SIG-M5 (cell line): ENCODE data around the gene MAPK1.
"Not testable (repeated sequence)": the region's sequence is repeated elsewhere in the genome, so short reads cannot be mapped to it uniquely, and the experiment has no call there.

Source experiments
- DNase-seq: peaks from one replicate; lab custom pipeline; 2025; lab: John Stamatoyannopoulos, UW

Gene MAPK1

GRCh38 chr22:21867528-21868266, at the start of gene MAPK1:
Gene MAPK1 (minus strand): TSS chr22:21867645. CDS start chr22:21867440, 205 bp downstream.
- DNase-seq: no peak

GRCh38 chr22:21916309-21916918, 49.0 kb upstream of the MAPK1 start:
- no peak for DNase-seq

- DNase-seq: no peak
These were observed 48.3 kb upstream of the MAPK1 start for GRCh38 chr22:21915624-21916308.

- DNase-seq: not testable (repeated sequence)
These were observed 46.7 kb upstream of the MAPK1 start for GRCh38 chr22:21914033-21914642.

GRCh38 chr22:21910367-21910766, 42.9 kb upstream of the MAPK1 start:
- DNase-seq: not testable (repeated sequence)

GRCh38 chr22:21909871-21910270, 42.4 kb upstream of the MAPK1 start:
- no peak for DNase-seq

GRCh38 chr22:21907638-21908522, 40.4 kb upstream of the MAPK1 start:
- no peak for DNase-seq

GRCh38 chr22:21905234-21905633, 37.8 kb upstream of the MAPK1 start:
- not testable (repeated sequence) for DNase-seq

- no peak for DNase-seq
These were observed 36.9 kb upstream of the MAPK1 start for GRCh38 chr22:21904250-21904789.

GRCh38 chr22:21903283-21903682, 35.8 kb upstream of the MAPK1 start:
- no peak for DNase-seq

GRCh38 chr22:21902296-21903087, 35.0 kb upstream of the MAPK1 start:
- no peak for DNase-seq

- no peak for DNase-seq
These were observed 31.0 kb upstream of the MAPK1 start for GRCh38 chr22:21898354-21898896.

GRCh38 chr22:21896951-21897513, 29.6 kb upstream of the MAPK1 start:
- DNase-seq: no peak

GRCh38 chr22:21896275-21896674, 28.8 kb upstream of the MAPK1 start:
- not testable (repeated sequence) for DNase-seq

- DNase-seq: no peak
These were observed 27.4 kb upstream of the MAPK1 start for GRCh38 chr22:21894799-21895198.

- no peak for DNase-seq
These were observed 22.0 kb upstream of the MAPK1 start for GRCh38 chr22:21889251-21889990.

GRCh38 chr22:21887841-21888240, 20.4 kb upstream of the MAPK1 start:
- DNase-seq: no peak

- DNase-seq: not testable (repeated sequence)
These were observed 16.5 kb upstream of the MAPK1 start for GRCh38 chr22:21883930-21884329.

- not testable (repeated sequence) for DNase-seq
These were observed 15.4 kb upstream of the MAPK1 start for GRCh38 chr22:21882754-21883333.
